NCI-H69 (cell line): ENCODE measurements around the gene CARD9.

Experiments
- DNase-seq: peaks from one replicate; lab custom pipeline; 2025; lab: John Stamatoyannopoulos, UW

CARD9 gene

GRCh38 chr9:136347472-136348256 is 25.8 kb downstream of the CARD9 start:
- no peak for DNase-seq

GRCh38 chr9:136346927-136347465 is 26.5 kb downstream of the CARD9 start:
- no peak for DNase-seq

GRCh38 chr9:136346157-136346481 is 27.4 kb downstream of the CARD9 start:
- DNase-seq = no peak

DNA sequence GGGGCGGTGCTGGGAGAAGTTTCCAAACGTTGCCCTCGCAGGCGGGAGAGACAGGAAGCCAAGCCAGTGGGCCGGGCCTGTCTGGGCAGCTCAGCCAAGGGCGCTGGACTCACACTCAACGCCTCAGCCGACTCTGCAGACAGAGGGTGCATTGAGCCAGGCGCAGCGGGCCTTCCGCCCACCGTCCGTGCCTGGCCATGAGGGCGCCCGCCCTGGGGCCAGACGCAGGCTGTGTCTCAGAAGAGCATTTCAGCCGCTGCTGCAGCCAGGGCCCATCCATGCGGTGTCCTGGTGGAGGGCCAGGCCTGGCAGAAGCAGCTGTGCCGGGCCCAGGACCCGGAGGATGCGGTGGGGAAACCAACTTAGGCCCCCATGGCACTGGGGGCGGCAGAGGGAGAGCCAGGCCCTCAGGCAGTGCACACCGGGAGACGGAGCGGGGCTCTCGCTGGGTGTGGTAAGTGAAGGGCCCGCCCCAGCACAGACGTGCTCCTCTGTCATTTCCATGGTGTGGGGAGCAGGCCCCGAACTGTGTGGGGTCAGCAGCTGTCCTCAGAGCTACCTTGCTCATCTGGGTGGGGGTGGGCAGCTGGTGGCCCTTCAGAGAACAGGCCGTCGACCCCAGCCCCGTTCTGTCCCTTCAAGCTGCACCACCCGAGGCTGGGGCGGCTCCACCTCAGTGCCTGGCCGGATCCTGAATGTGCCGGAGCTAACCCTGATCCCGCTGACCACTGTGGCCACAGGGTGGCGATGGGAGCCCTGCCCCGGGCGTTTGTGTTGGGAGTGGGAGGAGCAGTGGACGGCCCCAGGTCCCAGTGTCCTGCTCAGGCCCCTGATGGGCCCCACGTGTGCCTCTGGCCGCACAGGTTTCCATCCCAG is 27.9 kb downstream of the CARD9 start:
- no peak for DNase-seq

DNA sequence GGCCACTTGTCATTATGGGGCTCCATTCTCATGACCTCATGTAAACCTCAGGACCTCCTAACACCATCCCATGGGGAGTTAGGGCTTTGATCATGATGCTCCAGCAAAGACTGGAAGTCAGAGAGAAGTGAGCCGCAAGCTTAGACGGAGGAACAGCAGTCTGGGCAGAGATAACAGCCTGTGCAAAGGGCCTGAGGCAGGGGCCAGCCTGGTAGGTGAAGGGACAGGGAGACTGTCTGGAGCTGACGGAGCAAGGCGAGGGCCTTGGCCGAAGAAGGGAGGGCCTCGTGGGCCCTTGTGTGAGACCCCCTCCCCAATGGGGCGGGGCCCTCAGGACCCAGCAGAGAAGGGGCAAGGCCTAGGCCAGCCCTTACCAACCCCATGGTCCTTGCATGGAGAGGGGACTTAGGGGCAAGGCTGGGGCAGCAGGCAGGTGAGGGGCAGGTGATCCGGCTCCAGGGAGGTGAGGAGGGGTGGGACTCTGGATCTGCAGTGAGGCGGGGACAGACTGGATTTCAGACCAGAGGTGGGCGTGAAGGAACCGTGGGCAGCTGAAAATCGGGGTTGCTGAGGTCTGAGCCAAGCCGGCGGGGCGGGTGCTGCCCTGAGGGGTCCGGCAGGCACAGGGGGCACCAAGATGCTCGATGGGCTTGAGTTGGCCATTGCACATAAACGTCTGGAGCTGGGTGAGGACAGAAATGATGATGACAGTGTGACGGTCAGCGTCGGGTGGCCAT is 28.8 kb downstream of the CARD9 start:
- no peak for DNase-seq

DNA sequence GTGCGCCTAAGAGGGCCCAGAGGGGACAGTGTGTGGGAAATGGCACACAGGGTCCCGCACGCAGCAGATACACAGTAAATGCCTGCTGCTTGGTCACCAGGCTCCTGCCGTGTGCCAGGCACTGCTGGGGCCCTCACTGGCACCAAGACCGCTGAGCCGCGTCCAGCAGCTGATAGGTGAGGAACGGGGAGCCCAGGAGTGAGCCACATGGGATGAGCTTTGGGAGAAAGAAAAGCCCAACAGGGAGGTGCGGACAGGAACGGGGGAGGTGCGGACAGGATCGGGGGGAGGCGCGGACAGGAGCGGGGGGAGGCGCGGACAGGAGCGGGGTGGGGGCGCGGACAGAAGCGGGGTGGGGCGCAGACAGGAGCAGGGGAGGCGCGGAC is 29.6 kb downstream of the CARD9 start:
- no peak for DNase-seq

- DNase-seq = no peak
These were observed 30.2 kb downstream of the CARD9 start for GRCh38 chr9:136343121-136343883.

- DNase-seq = peak; percentile 78
These were observed 31.0 kb downstream of the CARD9 start for GRCh38 chr9:136342181-136343120.

DNA sequence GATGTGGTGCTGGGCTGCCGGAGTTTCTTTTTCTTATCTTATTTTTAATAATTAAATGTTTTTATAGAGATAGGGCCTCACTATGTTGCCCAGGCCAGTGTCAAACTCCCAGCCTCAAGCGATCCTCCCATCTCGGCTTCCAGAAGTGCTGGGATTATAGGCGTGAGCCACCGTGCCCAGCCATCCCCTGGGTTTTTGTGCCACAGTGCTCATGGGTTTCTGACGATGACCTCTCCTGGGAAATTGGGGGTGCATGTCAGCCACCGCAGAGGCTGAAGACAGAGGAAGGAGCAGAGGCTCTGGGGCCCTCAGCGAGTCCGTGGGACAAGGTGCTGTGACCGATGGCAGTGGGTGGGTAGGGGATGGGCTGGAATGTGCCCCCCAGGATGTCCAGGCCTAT is 31.7 kb downstream of the CARD9 start:
- DNase-seq = no peak

- no peak for DNase-seq
These were observed 32.3 kb downstream of the CARD9 start for GRCh38 chr9:136341042-136341655.

- no peak for DNase-seq
These were observed 33.0 kb downstream of the CARD9 start for GRCh38 chr9:136340356-136341041.

DNA sequence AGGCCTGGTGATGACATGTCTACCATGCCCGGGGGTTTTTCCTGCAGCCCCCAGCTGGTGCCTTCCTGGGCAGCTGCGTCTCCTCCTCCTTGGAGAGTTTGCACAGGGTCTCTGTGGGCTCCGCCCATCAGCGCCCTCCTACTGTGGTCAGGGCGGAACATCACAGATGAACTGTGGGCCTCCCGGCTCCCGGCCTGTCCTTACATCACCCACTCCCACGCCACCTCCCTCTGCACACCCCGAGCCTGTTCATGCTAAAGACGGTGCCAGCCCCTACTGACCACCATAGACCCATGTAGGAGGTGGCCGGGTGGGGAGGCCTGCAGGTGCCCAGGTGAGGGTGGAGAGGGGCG is 33.5 kb downstream of the CARD9 start:
- peak; percentile 61 for DNase-seq

GRCh38 chr9:136339173-136339957 is 34.1 kb downstream of the CARD9 start:
- DNase-seq = peak; percentile 31

DNA sequence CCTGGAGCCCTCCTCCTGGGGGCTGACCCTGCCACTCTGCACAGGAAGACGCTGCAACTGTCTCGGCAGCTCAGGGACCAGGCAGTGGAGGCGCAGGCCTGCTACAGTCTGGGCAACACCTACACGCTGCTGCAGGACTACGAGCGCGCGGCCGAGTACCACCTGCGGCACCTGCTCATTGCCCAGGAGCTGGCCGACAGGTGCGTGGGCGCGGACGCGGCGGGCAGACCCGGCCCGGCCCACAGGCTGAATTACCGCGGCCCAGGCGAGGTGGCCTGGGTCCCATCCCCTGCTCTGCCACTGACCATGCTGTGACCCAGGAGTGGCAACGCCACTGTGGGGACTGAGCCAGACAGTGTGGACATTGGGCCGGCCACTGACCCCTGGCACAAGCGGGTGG is 35.0 kb downstream of the CARD9 start:
- no peak for DNase-seq

GRCh38 chr9:136337416-136338395 is 35.8 kb downstream of the CARD9 start:
- no peak for DNase-seq

DNA sequence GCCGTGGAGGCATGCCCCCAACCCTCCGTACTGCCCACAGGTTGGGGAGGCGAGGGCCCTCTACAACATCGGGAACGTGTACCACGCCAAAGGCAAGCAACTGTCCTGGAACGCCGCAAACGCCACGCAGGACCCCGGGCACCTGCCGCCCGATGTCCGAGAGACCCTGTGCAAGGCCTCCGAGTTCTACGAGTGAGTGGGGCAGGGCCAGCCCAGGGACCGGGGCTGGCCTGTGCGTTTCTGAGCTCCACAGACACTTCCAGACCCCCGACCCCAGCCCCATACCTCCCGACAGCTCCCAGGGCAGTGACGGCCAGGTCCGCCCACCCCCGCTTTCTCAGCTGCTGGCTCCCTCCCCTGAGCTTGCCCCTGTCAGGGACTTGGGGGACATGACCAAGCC is 36.6 kb downstream of the CARD9 start:
- DNase-seq = no peak

- DNase-seq = no peak
These were observed 37.2 kb downstream of the CARD9 start for GRCh38 chr9:136336156-136336870.
